GM21529 (cell line): ENCODE results near the gene TIPRL.
"Not testable (repeated sequence)": the region's sequence is repeated elsewhere in the genome, so short reads cannot be mapped to it uniquely, and the experiment has no call there.

Source experiments
- ATAC-seq: cut with Tn5 transposase; IDR thresholded peaks from one replicate; pipeline ENCODE4 v1.9.1; 2021; ENCODE audit not compliant: unreplicated experiment

Gene TIPRL

GRCh38 chr1:168178638-168179437, at the start of gene TIPRL:
TIPRL (plus strand) TSS chr1:168178962; CDS start chr1:168179078, 116 bp downstream.
- peak; percentile 93 for ATAC-seq

- no peak for ATAC-seq
Measured at GRCh38 chr1:168129933-168130332, 48.8 kb upstream of the TIPRL start.

GRCh38 chr1:168134132-168134531, 44.6 kb upstream of the TIPRL start:
- no peak for ATAC-seq

GRCh38 chr1:168134642-168135041, 44.1 kb upstream of the TIPRL start:
- ATAC-seq = no peak

GRCh38 chr1:168135116-168135920, 43.4 kb upstream of the TIPRL start:
- ATAC-seq = no peak

- ATAC-seq = no peak
Measured at GRCh38 chr1:168135921-168136708, 42.6 kb upstream of the TIPRL start.

- ATAC-seq = no peak
Measured at GRCh38 chr1:168136709-168137514, 41.9 kb upstream of the TIPRL start, which contains the start of gene GPR161. GPR161 (minus strand) TSS chr1:168136930; CDS start chr1:168104850, 32,080 bp downstream.

GRCh38 chr1:168137515-168137821, 41.3 kb upstream of the TIPRL start:
- ATAC-seq = no peak

GRCh38 chr1:168138134-168138533, 40.6 kb upstream of the TIPRL start:
- no peak for ATAC-seq

- ATAC-seq = no peak
Measured at GRCh38 chr1:168139070-168139469, 39.7 kb upstream of the TIPRL start.

GRCh38 chr1:168141871-168142385, 36.8 kb upstream of the TIPRL start:
- no peak for ATAC-seq

GRCh38 chr1:168145184-168146159, 33.3 kb upstream of the TIPRL start:
- peak; percentile 92 for ATAC-seq

GRCh38 chr1:168146160-168146539, 32.6 kb upstream of the TIPRL start:
- no peak for ATAC-seq

- no peak for ATAC-seq
Measured at GRCh38 chr1:168146626-168147025, 32.1 kb upstream of the TIPRL start.

GRCh38 chr1:168148916-168149315, 29.8 kb upstream of the TIPRL start:
- peak; percentile 54 for ATAC-seq

GRCh38 chr1:168150283-168150682, 28.5 kb upstream of the TIPRL start:
- ATAC-seq = no peak

- ATAC-seq = no peak
Measured at GRCh38 chr1:168151935-168152334, 26.8 kb upstream of the TIPRL start.

GRCh38 chr1:168154707-168155106, 24.1 kb upstream of the TIPRL start:
- ATAC-seq = not testable (repeated sequence)

GRCh38 chr1:168155910-168156309, 22.9 kb upstream of the TIPRL start:
- ATAC-seq = no peak
